Endothelial cell of umbilical vein (primary cell): ENCODE measurements around the gene CIDEB. TPM values are rescaled to one million over a fixed set of nuclear protein-coding genes. Genes with fewer than 3 reads are reported as not detected.

ENCODE experiments used
- BruUV-seq: library from RNA; stranded (reverse); fragments of 400-500 nt; replicated peaks from 2 replicates; lab custom pipeline; 2021; lab: Mats Ljungman, UMichigan
- CTCF ChIA-PET: fragments of 300-600, 350-600 bp; sonication (Branson Sonifier 250); formaldehyde crosslinking; loops from one replicate; lab custom pipeline; 2021; ENCODE audit warnings: antibody characterized with exemption, inconsistent platforms; lab: Charles Lee
- POLR2A ChIA-PET: fragments of 300-600, 350-600 bp; sonication (Branson Sonifier 250); formaldehyde crosslinking; loops from one replicate; lab custom pipeline; 2021; ENCODE audit warnings: antibody characterized with exemption, inconsistent platforms; lab: Charles Lee
- DNase-seq: peaks from one replicate; pipeline ENCODE4 v3.0.0-alpha.2; 2011; ENCODE audit warnings: low read depth, low spot score
- FAIRE-seq: peaks from 2 replicates; lab custom pipeline; 2011; peaks lifted over from hg19 to GRCh38; lab: Jason Lieb, UNC
- H2AFZ ChIP-seq: 2 replicates; pipeline ENCODE4 v1.6.0; 2012; ENCODE audit warnings: low read depth, low read length, control low read depth, inconsistent platforms
- H3K27ac ChIP-seq: 2 replicates; pipeline ENCODE4 v1.5.1; 2011; ENCODE audit warnings: low read depth, mild to moderate bottlenecking, control low read depth, low read length, moderate library complexity; ENCODE audit not compliant: insufficient read depth
- H3K27me3 ChIP-seq, 2 experiments: 2 replicates each; pipeline versions ENCODE4 v1.6.0 to v1.6.1; 2011; ENCODE audit warnings: low read length in 2 of 2, mixed read lengths in 1 of 2; ENCODE audit not compliant: control insufficient read depth in 2 of 2, insufficient read depth in 2 of 2
- H3K36me3 ChIP-seq, 2 experiments: 2 replicates in 1 of 2; 3 replicates in 1 of 2; pipeline ENCODE4 v1.5.1; 2011; ENCODE audit warnings: low read length in 2 of 2, mild to moderate bottlenecking in 1 of 2, moderate library complexity in 1 of 2; ENCODE audit not compliant: control insufficient read depth in 2 of 2, insufficient read depth in 2 of 2; ENCODE audit errors: extremely low read depth in 1 of 2
- H3K4me1 ChIP-seq: 3 replicates; pipeline ENCODE4 v1.5.1; 2011; ENCODE audit warnings: mild to moderate bottlenecking, low read length; ENCODE audit not compliant: control insufficient read depth, insufficient read depth; ENCODE audit errors: extremely low read depth
- H3K4me2 ChIP-seq: 2 replicates; pipeline ENCODE4 v1.6.1; 2011; ENCODE audit warnings: low read length, control low read depth, mixed read lengths; ENCODE audit not compliant: insufficient read depth
- H3K4me3 ChIP-seq, 3 experiments: fragments of 200-600 bp in 1 of 3; sonication (generic), shearing (Covaris generic) in 1 of 3; replicated peaks in 1 of 3; 2 replicates each; pipeline ENCODE4 v1.5.1; 2011 to 2016; ENCODE audit warnings: control low read depth in 3 of 3, low read length in 3 of 3, mild to moderate bottlenecking in 2 of 3, inconsistent platforms in 1 of 3, low read depth in 1 of 3, moderate library complexity in 1 of 3; ENCODE audit not compliant: insufficient read depth in 1 of 3
- H3K79me2 ChIP-seq: 2 replicates; pipeline ENCODE4 v1.6.0; 2012; ENCODE audit warnings: low read length, inconsistent platforms; ENCODE audit not compliant: control insufficient read depth, insufficient read depth
- H3K9ac ChIP-seq: replicated peaks from 2 replicates; pipeline ENCODE3; 2011; ENCODE audit warnings: low read length, control low read depth; ENCODE audit not compliant: insufficient read depth; ENCODE audit errors: extremely low read depth
- H3K9me1 ChIP-seq: replicated peaks from 3 replicates; pipeline ENCODE4 v1.6.0; 2011; ENCODE audit warnings: mild to moderate bottlenecking, low read length; ENCODE audit not compliant: control insufficient read depth, insufficient read depth; ENCODE audit errors: extremely low read depth
- H3K9me3 ChIP-seq: replicated peaks from 2 replicates; pipeline ENCODE4 v1.5.1; 2012; ENCODE audit warnings: low read length, inconsistent platforms; ENCODE audit not compliant: control insufficient read depth, insufficient read depth
- H4K20me1 ChIP-seq: replicated peaks from 2 replicates; pipeline ENCODE3; 2011; ENCODE audit warnings: mild to moderate bottlenecking, low read length; ENCODE audit not compliant: control insufficient read depth, insufficient read depth; ENCODE audit errors: extremely low read depth
- EZH2 ChIP-seq: IDR thresholded peaks from 2 replicates; pipeline ENCODE4 v1.6.1; 2012; ENCODE audit warnings: borderline replicate concordance, low read depth, mild to moderate bottlenecking, moderate library complexity, low read length, inconsistent platforms; ENCODE audit not compliant: severe bottlenecking
- FOS ChIP-seq: IDR thresholded peaks from 2 replicates; pipeline ENCODE4 v1.6.1; 2011; ENCODE audit warnings: mild to moderate bottlenecking, low read length, moderate library complexity, borderline replicate concordance; ENCODE audit not compliant: insufficient read depth
- GATA2 ChIP-seq: IDR thresholded peaks from 2 replicates; pipeline ENCODE4 v1.7.0; 2011; ENCODE audit warnings: low read depth, mild to moderate bottlenecking, moderate library complexity, mixed read lengths, low read length; ENCODE audit not compliant: insufficient read length, insufficient read depth
- JUN ChIP-seq: IDR thresholded peaks from 2 replicates; pipeline ENCODE4 v1.6.1; 2011; ENCODE audit warnings: borderline replicate concordance, low read depth; ENCODE audit not compliant: insufficient read length, insufficient read depth
- MYC ChIP-seq: IDR thresholded peaks from one replicate; pipeline ENCODE4 v1.6.1; 2011; ENCODE audit warnings: mild to moderate bottlenecking, low read depth, low read length
- POLR2A ChIP-seq: IDR thresholded peaks from 2 replicates; pipeline ENCODE4 v1.6.1; 2012; ENCODE audit warnings: low read depth, mild to moderate bottlenecking, control low read depth, low read length
- POLR2AphosphoS5 ChIP-seq: IDR thresholded peaks from 2 replicates; pipeline ENCODE4 v1.6.1; 2012; ENCODE audit warnings: low read depth, mild to moderate bottlenecking, control low read depth, low read length, moderate library complexity; ENCODE audit not compliant: insufficient read depth
- dilution Hi-C: fragments of 300-500 bp; cut with MboI; formaldehyde crosslinking; loops from one replicate; pipeline ENCODE4 v1.15.0; 2019; ENCODE audit warnings: low sequenced_read_pairs; ENCODE audit not compliant: extremely low pct_ligation_motif_present
- intact Hi-C: fragments of 100-400 bp; cut with micrococcal nuclease; formaldehyde crosslinking; loops from one replicate; pipeline ENCODE4 v1.10.0; 2022
- polyA plus RNA-seq, 4 experiments: library from polyadenylated mRNA; depleted of rRNA in 3 of 4; stranded (reverse) in 3 of 4; unstranded in 1 of 4; fragments of >200 nt; gene quantifications; 2 replicates each; pipeline versions ENCODE4 v1.2.1 to v1.2.3, GENCODE V29; 2011 to 2012; ENCODE audit warnings: missing spikeins in 1 of 4
- total RNA-seq: library from RNA; stranded (reverse); gene quantifications from 2 replicates; pipeline ENCODE4 v1.2.3, GENCODE V29; 2021
- TF ChIP-seq, protein P1 (sequence below): IDR thresholded peaks from 2 replicates; pipeline ENCODE4 v1.6.1; 2011; ENCODE audit not compliant: insufficient read depth, insufficient read length
- TF ChIP-seq, protein P2 (sequence below), 2 donors: IDR thresholded peaks; 1 replicate in 1 of 2; 2 replicates in 1 of 2; pipeline ENCODE4 v1.5.1; 2011; ENCODE audit warnings: low read length in 2 of 2, mild to moderate bottlenecking in 2 of 2, moderate library complexity in 2 of 2, control low read depth in 1 of 2, inconsistent platforms in 1 of 2, low read depth in 1 of 2; ENCODE audit not compliant: insufficient read depth in 1 of 2; ENCODE audit errors: extremely low read depth in 1 of 2

Gene CIDEB
- total and polyA plus RNA-seq, 2 donors (not counting 3 experiments of a cell fraction or from before 2014, with no cell fraction given) = 5.2 to 7.2 TPM

DNA sequence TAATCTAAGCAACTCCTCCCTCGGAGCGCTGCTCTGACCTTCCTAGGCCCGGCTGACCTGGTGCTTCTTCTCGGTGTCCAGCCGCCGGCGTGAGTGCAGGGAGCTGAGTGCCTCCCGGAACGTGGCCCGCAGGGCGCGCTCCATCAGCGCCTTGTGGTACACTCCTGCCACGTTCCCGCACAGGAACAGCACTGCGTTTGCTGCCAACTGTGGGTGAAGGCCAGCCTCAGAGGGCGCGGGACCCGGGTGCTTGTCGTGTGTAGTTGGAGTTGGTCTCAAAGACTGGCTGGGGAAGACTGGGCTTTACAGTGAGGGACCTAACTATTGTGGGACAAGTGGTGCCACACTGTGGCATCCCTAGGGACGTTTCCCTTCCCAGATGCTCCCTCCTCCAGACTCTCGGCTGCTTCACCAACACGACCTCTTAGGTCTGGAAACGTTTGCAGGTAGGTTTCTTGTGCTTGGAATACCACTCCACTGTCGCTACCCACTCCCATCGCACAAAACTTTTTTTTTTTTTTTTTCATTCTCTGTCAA lies 24.0 kb upstream of the CIDEB start:
- no peak overlapping the region for H2AFZ ChIP-seq
- ChIA-PET CTCF (interaction anchor here (0.7 to 20.1 kb wide), 22 partner anchors 10 to 1236 kb away, joined by 3 to 811 read pairs (median 8); partner anchors contain the start of genes CBLN3, CIDEB, DCAF11 and KHNYN), POLR2A (interaction anchor here (0.7 to 3.1 kb wide), 2 partner anchors 99 to 104 kb away, joined by 7 to 32 read pairs; partner anchors contain the start of genes CBLN3 and KHNYN)
- no peak overlapping the region for H3K9ac ChIP-seq
- no peak overlapping the region for H3K4me3 ChIP-seq
- no peaks in the 10 kb centered on the region for H4K20me1 ChIP-seq
- DNase-seq (no peak), FAIRE-seq (no peak)
- no peaks in the 10 kb centered on the region for H3K27me3 ChIP-seq
- no peaks in the 10 kb centered on the region for H3K9me3 ChIP-seq
- no peaks in the 10 kb centered on the region for H3K79me2 ChIP-seq
- H3K27ac ChIP-seq = no peak overlapping the region
- H3K9me1 ChIP-seq = no peaks in the 10 kb centered on the region
- peaks cover 32% of the 10 kb centered on the region for H3K4me1 ChIP-seq
- no TSS peak for BruUV-seq
- dilution Hi-C loops (no loop called here), intact Hi-C loops (no loop called here)
- TF ChIP-seq EZH2 (no peak), JUN (no peak), FOS (no peak), GATA2 (no peak), POLR2A (no peak), MYC (no peak), POLR2AphosphoS5 (no peak)
- TF ChIP-seq, protein P1, sequence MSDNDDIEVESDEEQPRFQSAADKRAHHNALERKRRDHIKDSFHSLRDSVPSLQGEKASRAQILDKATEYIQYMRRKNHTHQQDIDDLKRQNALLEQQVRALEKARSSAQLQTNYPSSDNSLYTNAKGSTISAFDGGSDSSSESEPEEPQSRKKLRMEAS = no peak
- TF ChIP-seq, protein P2, sequence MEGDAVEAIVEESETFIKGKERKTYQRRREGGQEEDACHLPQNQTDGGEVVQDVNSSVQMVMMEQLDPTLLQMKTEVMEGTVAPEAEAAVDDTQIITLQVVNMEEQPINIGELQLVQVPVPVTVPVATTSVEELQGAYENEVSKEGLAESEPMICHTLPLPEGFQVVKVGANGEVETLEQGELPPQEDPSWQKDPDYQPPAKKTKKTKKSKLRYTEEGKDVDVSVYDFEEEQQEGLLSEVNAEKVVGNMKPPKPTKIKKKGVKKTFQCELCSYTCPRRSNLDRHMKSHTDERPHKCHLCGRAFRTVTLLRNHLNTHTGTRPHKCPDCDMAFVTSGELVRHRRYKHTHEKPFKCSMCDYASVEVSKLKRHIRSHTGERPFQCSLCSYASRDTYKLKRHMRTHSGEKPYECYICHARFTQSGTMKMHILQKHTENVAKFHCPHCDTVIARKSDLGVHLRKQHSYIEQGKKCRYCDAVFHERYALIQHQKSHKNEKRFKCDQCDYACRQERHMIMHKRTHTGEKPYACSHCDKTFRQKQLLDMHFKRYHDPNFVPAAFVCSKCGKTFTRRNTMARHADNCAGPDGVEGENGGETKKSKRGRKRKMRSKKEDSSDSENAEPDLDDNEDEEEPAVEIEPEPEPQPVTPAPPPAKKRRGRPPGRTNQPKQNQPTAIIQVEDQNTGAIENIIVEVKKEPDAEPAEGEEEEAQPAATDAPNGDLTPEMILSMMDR (IDR thresholded peaks at IDR 0.05; ENCODE audit: extremely low read depth in 1 of 2, insufficient read depth in 1 of 2, low read depth in 1 of 2, low read length in 2 of 2) = no peak
- peaks cover 0 to 8% of the 10 kb centered on the region in 2 experiments for H3K36me3 ChIP-seq
- H3K4me2 ChIP-seq = no peak overlapping the region
